Measurements from ENCODE around the gene NT5DC1.

GRCh38 chr6:116096979-116097816, 3.5 kb upstream of the NT5DC1 start:
- no peak for TF ChIP-seq EZH2 (IDR thresholded peaks at IDR 0.05; ENCODE audit: borderline replicate concordance, insufficient read depth, low read depth, low read length, poor library complexity, severe bottlenecking)
- TF ChIP-seq CTCF (IDR thresholded peaks at IDR 0.05), result peak; percentile 93
